GM23338 (cell line): ENCODE measurements around the gene RPH3AL. TPM values are rescaled to one million over a fixed set of nuclear protein-coding genes. Genes with fewer than 3 reads are reported as not detected.
"Not testable (repeated sequence)": the region's sequence is repeated elsewhere in the genome, so short reads cannot be mapped to it uniquely, and the experiment has no call there.

ENCODE experiments used
- ATAC-seq: fragments of 200-7000 bp; cut with Tn5 transposase; 3 replicates; pipeline ENCODE4 v1.9.1; 2020
- DNase-seq: peaks from one replicate; pipeline ENCODE4 v3.0.0-alpha.2; 2015; ENCODE audit warnings: low spot score
- H2AFZ ChIP-seq: fragments of 200-600 bp; sonication (generic); 2 replicates; pipeline ENCODE4 v1.8.0; 2016; ENCODE audit warnings: antibody characterized with exemption, mild to moderate bottlenecking, moderate library complexity
- H3F3A ChIP-seq: fragments of 200-600 bp; sonication (generic); replicated peaks from 2 replicates; pipeline ENCODE4 v1.8.0; 2017; ENCODE audit warnings: antibody characterized with exemption, mixed run types, low read depth
- H3K27ac ChIP-seq: fragments of 200-600 bp; sonication (generic); 2 replicates; pipeline ENCODE4 v1.6.1; 2016; ENCODE audit warnings: low read depth
- H3K27me3 ChIP-seq: fragments of 200-600 bp; sonication (generic); 2 replicates; pipeline ENCODE4 v1.8.0; 2016; ENCODE audit warnings: mild to moderate bottlenecking, mixed run types, moderate library complexity; ENCODE audit not compliant: insufficient read depth
- H3K36me3 ChIP-seq: fragments of 200-600 bp; sonication (generic); 2 replicates; pipeline ENCODE4 v1.8.0; 2016; ENCODE audit warnings: mild to moderate bottlenecking; ENCODE audit not compliant: insufficient read depth
- H3K4me1 ChIP-seq: fragments of 200-600 bp; sonication (generic); 2 replicates; pipeline ENCODE4 v1.8.0; 2016; ENCODE audit warnings: mild to moderate bottlenecking, moderate library complexity; ENCODE audit not compliant: insufficient read depth
- H3K4me2 ChIP-seq: fragments of 200-600 bp; sonication (generic); 2 replicates; pipeline ENCODE4 v1.7.1; 2017; ENCODE audit warnings: mixed run types
- H3K4me3 ChIP-seq: fragments of 200-600 bp; sonication (generic); 2 replicates; pipeline ENCODE4 v1.6.1; 2016; ENCODE audit warnings: mixed run types
- H3K79me2 ChIP-seq: fragments of 200-600 bp; sonication (generic); replicated peaks from 2 replicates; pipeline ENCODE4 v1.8.0; 2017; ENCODE audit warnings: mild to moderate bottlenecking; ENCODE audit not compliant: insufficient read depth
- H3K9me2 ChIP-seq: fragments of 200-600 bp; sonication (generic); 2 replicates; pipeline ENCODE4 v1.8.0; 2017; ENCODE audit not compliant: insufficient read depth
- H4K20me1 ChIP-seq: fragments of 200-600 bp; sonication (generic); replicated peaks from 2 replicates; pipeline ENCODE4 v1.8.0; 2017; ENCODE audit warnings: mild to moderate bottlenecking; ENCODE audit not compliant: insufficient read depth
- H3K27ac Mint-ChIP-seq: 2 replicates; pipeline ENCODE4 v1.8.0; 2020; ENCODE audit warnings: inconsistent platforms, mild to moderate bottlenecking, moderate library complexity, mixed read lengths
- H3K27me3 Mint-ChIP-seq: 3 replicates; pipeline ENCODE4 v1.8.0; 2022; ENCODE audit warnings: low read depth, mild to moderate bottlenecking, moderate library complexity, mixed read lengths, inconsistent platforms; ENCODE audit not compliant: insufficient read depth, poor library complexity
- H3K36me3 Mint-ChIP-seq: 3 replicates; pipeline ENCODE4 v1.8.0; 2021; ENCODE audit warnings: low read depth, mild to moderate bottlenecking, inconsistent platforms, moderate library complexity, mixed read lengths
- H3K4me1 Mint-ChIP-seq: 3 replicates; pipeline ENCODE4 v1.8.0; 2020; ENCODE audit warnings: mild to moderate bottlenecking, inconsistent platforms, mixed read lengths
- H3K4me3 Mint-ChIP-seq: 3 replicates; pipeline ENCODE4 v1.8.0; 2021; ENCODE audit warnings: moderate library complexity, mild to moderate bottlenecking, inconsistent platforms, mixed read lengths
- H3K9me3 Mint-ChIP-seq: 3 replicates; pipeline ENCODE4 v1.8.0; 2020; ENCODE audit warnings: moderate library complexity, mild to moderate bottlenecking, inconsistent platforms, mixed read lengths
- CREB1 ChIP-seq: fragments of 250-450 bp; sonication (Bioruptor Pico); IDR thresholded peaks from 2 replicates; pipeline ENCODE4 v1.5.0; 2020; ENCODE audit warnings: low read depth, mild to moderate bottlenecking, moderate library complexity
- CTCF ChIP-seq, 2 experiments: fragments of 200-600 bp in 1 of 2; sonication (generic) in 1 of 2; conservative IDR thresholded peaks; 2 replicates each; pipeline versions ENCODE4 v1.5.1 to v1.6.1; 2016 to 2017; ENCODE audit warnings: antibody characterized with exemption in 2 of 2, low read depth in 2 of 2, mild to moderate bottlenecking in 2 of 2, moderate library complexity in 1 of 2
- ETS1 ChIP-seq: IDR thresholded peaks from 2 replicates; pipeline ENCODE4 v1.6.1; 2016; ENCODE audit warnings: antibody characterized with exemption
- EZH2 ChIP-seq: fragments of 200-600 bp; sonication (generic); IDR thresholded peaks from one replicate; pipeline ENCODE4 v1.8.0; 2017; ENCODE audit warnings: antibody characterized with exemption, mild to moderate bottlenecking, low read depth; ENCODE audit not compliant: unreplicated experiment
- EZH2phosphoT487 ChIP-seq: fragments of 200-600 bp; sonication (generic); IDR thresholded peaks from one replicate; pipeline ENCODE4 v1.8.1; 2018; ENCODE audit warnings: antibody characterized with exemption; ENCODE audit not compliant: unreplicated experiment
- POLR2AphosphoS5 ChIP-seq: IDR thresholded peaks from 2 replicates; pipeline ENCODE4 v1.6.1; 2016; ENCODE audit warnings: antibody characterized with exemption, low read depth
- polyA plus RNA-seq: library from polyadenylated mRNA; unstranded; fragments of >200 nt; fragmentation: Nextera tagmentation; extraction: Ambion mirVana; gene quantifications from 2 replicates; pipeline ENCODE4 v1.2.1, GENCODE V29; 2016
- total RNA-seq: library from RNA; depleted of rRNA; stranded (reverse); fragments of >200 nt; shearing (Covaris generic); gene quantifications from 2 replicates; pipeline ENCODE4 v1.2.3, GENCODE V29; 2014

RPH3AL gene
- total and polyA plus RNA-seq, 2 experiments from 2014 or later, result 2.7 to 6.3 TPM

GRCh38 chr17:215563-216478, 136.8 kb downstream of the RPH3AL start:
- peak in 1 of 2 experiments; percentile 7; a peak in 1 of 4 replicates for TF ChIP-seq CTCF (conservative IDR thresholded peaks at IDR 0.05; ENCODE audit: low read depth in 2 of 2)
- TF ChIP-seq POLR2AphosphoS5, result peak; percentile 70
- TF ChIP-seq ETS1, result 0 out of 2 replicates have a peak, but pooled peaks have one; percentile 29
- H4K20me1 ChIP-seq, H3K27me3 ChIP-seq, H3K27ac ChIP-seq, H3K9me2 ChIP-seq, H3F3A ChIP-seq, H3K79me2 ChIP-seq, H3K27me3 Mint-ChIP-seq, H3K4me1 ChIP-seq, H3K36me3 ChIP-seq, H3K9me3 Mint-ChIP-seq, H3K4me1 Mint-ChIP-seq: not testable (repeated sequence)
- Histone ChIP-seq H3K4me2 (peak overlapping the region; percentile 84), H2AFZ (peak overlapping the region; percentile 100), H3K4me3 (peak overlapping the region; percentile 63)
- H3K4me3 Mint-ChIP-seq, result peak overlapping the region; percentile 79
- H3K27ac Mint-ChIP-seq, result peak overlapping the region; percentile 49; the same call in 1 of the 2 replicates
- DNase-seq, result peak; percentile 47
- peaks cover 23% of the 10 kb centered on the region for H3K36me3 Mint-ChIP-seq
- ATAC-seq, result peak; percentile 89

GRCh38 chr17:214881-215331, 137.7 kb downstream of the RPH3AL start:
- ATAC-seq (peak; percentile 35), DNase-seq (no peak)
- no peak for TF ChIP-seq EZH2
- peak in 1 of 2 experiments; percentile 34; a peak in 2 of 4 replicates for TF ChIP-seq CTCF (conservative IDR thresholded peaks at IDR 0.05; ENCODE audit: low read depth in 2 of 2)
- TF ChIP-seq EZH2phosphoT487, result no peak
- TF ChIP-seq CREB1 (CRISPR knock-in tag), result no peak
- Histone ChIP-seq H3F3A (no peaks in the 10 kb centered on the region), H3K36me3 (no peaks in the 10 kb centered on the region), H3K4me3 (peak overlapping the region; percentile 63), H3K9me2 (peaks cover 4% of the 10 kb centered on the region; the same call in 1 of the 2 replicates), H3K27ac (no peak overlapping the region), H3K79me2 (no peaks in the 10 kb centered on the region), H2AFZ (peak overlapping the region; percentile 93), H3K27me3 (no peaks in the 10 kb centered on the region), H3K4me2 (peak overlapping the region; percentile 84), H4K20me1 (no peaks in the 10 kb centered on the region), H3K4me1 (peaks cover 9% of the 10 kb centered on the region)
- H3K9me3 Mint-ChIP-seq, result no peaks in the 10 kb centered on the region; the same call in 2 of the 3 replicates
- H3K4me1 Mint-ChIP-seq, result peaks cover 4% of the 10 kb centered on the region; the same call in 1 of the 3 replicates
- no peak overlapping the region for H3K27ac Mint-ChIP-seq
- peaks cover 27% of the 10 kb centered on the region for H3K36me3 Mint-ChIP-seq
- peak overlapping the region; percentile 79 for H3K4me3 Mint-ChIP-seq
- H3K27me3 Mint-ChIP-seq, result peaks cover 4% of the 10 kb centered on the region
